H1 (cell line): ENCODE results near the gene GPR135. TPM values are rescaled to one million over a fixed set of nuclear protein-coding genes. Genes with fewer than 3 reads are reported as not detected.

Experiments used
- SP2 ChIP-seq: IDR thresholded peaks from 2 replicates; pipeline ENCODE4 v1.6.1; 2012; ENCODE audit warnings: mild to moderate bottlenecking, low read length, inconsistent platforms
- polyA plus RNA-seq, 7 experiments: library from polyadenylated mRNA; depleted of rRNA in 3 of 7; stranded (reverse) in 5 of 7; unstranded in 2 of 7; fragments of >200 nt in 5 of 7; fragments of 200-250 nt in 2 of 7; gene quantifications; 1 replicate in 5 of 7; 2 replicates in 1 of 7; 4 replicates in 1 of 7; pipeline versions ENCODE4 v1.2.1 to v1.2.3, GENCODE V29; 2011 to 2013; ENCODE audit warnings: missing spikeins in 2 of 7, mixed read lengths in 2 of 7
- total RNA-seq: library from RNA; stranded (reverse); fragmentation: NEBNext Ultra II Directional; extraction: Animal tissue kit (Norgen Biotek cat#: 25700); gene quantifications from 2 replicates; pipeline ENCODE4 v1.2.1, GENCODE V29; 2021

Gene GPR135
- total and polyA plus RNA-seq, 2 of the 8 experiments (the other 6 are each of a cell fraction or from before 2014, with no cell fraction given): 0.48 to 1.1 TPM

DNA sequence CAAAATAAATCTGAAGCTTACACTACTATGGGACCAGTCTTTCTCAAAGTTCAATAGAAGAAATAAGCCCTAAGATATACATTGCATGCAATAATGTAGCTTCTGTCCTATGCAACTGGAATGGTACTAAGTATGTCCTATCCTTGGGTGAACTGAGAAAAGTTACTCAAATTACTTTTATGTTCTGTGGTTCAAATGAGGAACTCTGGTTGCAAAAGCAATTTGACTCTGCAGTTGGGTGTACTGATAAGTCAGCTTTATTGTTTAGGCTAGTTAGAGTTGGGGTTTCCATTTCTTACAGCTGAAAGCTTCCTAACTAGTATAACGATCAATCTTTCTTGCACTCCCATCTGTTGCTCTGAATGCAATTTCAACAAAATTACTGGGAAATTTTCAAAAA, 29.2 kb downstream of the GPR135 start (continued):
- TF ChIP-seq SP2: no peak
- TF ChIP-seq, all 59 proteins: peak for 0
